Upper lobe of right lung (tissue), 1 donor: ENCODE data around the gene NDUFB11. TPM values are rescaled to one million over a fixed set of nuclear protein-coding genes. Genes with fewer than 3 reads are reported as not detected.

Experiments used
- ATAC-seq: fragments of 200-7000 bp; cut with Tn5 transposase; one replicate; pipeline ENCODE4 v1.9.1; 2020; ENCODE audit warnings: mild to moderate bottlenecking, moderate library complexity
- DNase-seq: peaks from one replicate; pipeline ENCODE4 v3.0.0-alpha.2; 2020
- H3K27ac ChIP-seq: fragments of 200-600 bp; one replicate; pipeline ENCODE4 v1.8.0; 2022
- H3K27me3 ChIP-seq: fragments of 200-600 bp; one replicate; pipeline ENCODE4 v1.8.0; 2022; ENCODE audit warnings: mild to moderate bottlenecking
- H3K36me3 ChIP-seq: fragments of 200-600 bp; one replicate; pipeline ENCODE4 v1.8.0; 2022
- H3K4me1 ChIP-seq: fragments of 200-600 bp; one replicate; pipeline ENCODE4 v1.8.0; 2022
- H3K4me3 ChIP-seq: fragments of 200-600 bp; one replicate; pipeline ENCODE4 v1.8.0; 2022; ENCODE audit warnings: mild to moderate bottlenecking
- H3K9me3 ChIP-seq: fragments of 200-600 bp; one replicate; pipeline ENCODE4 v1.8.0; 2022
- CTCF ChIP-seq: fragments of 200-600 bp; IDR thresholded peaks from one replicate; pipeline ENCODE4 v1.8.0; 2022; ENCODE audit warnings: antibody characterized with exemption
- intact Hi-C: fragments of 100-400 bp; cut with DNase I; formaldehyde crosslinking; loops from one replicate; pipeline ENCODE4 v1.11.0; 2022
- total RNA-seq: library from RNA; stranded (reverse); fragmentation: NEBNext Ultra II Directional; extraction: Animal tissue kit (Norgen Biotek cat#: 25700); gene quantifications from one replicate; pipeline ENCODE4 v1.2.1, GENCODE V29; 2021
- donor health status: DM: no; HTN: yes; CAD: no; lungs with severe emphysema.

The NDUFB11 gene
- total RNA-seq, 1 donor from 2014 or later: 57.4 TPM

- no peak for DNase-seq
These were observed 40.0 kb upstream of the NDUFB11 start for GRCh38 chrX:47184486-47184885.

GRCh38 chrX:47182106-47182700 lies 37.7 kb upstream of the NDUFB11 start:
- Histone ChIP-seq H3K27ac (no peak overlapping the region), H3K4me3 (no peak overlapping the region), H3K36me3 (peaks cover 26% of the 10 kb centered on the region), H3K9me3 (no peaks in the 10 kb centered on the region), H3K4me1 (no peaks in the 10 kb centered on the region), H3K27me3 (no peaks in the 10 kb centered on the region)
- ATAC-seq (no peak), DNase-seq (no peak)
- no peak for TF ChIP-seq CTCF
- intact Hi-C loops: no loop called here

More at GRCh38 chrX:47184486-47184885, 40.0 kb upstream of the NDUFB11 start:
- no peaks in the 10 kb centered on the region for H3K9me3 ChIP-seq
- no peak overlapping the region for H3K27ac ChIP-seq
- H3K27me3 ChIP-seq: no peaks in the 10 kb centered on the region
- no peak overlapping the region for H3K4me3 ChIP-seq
- TF ChIP-seq CTCF: no peak
- H3K36me3 ChIP-seq: peaks cover 25% of the 10 kb centered on the region
- no peaks in the 10 kb centered on the region for H3K4me1 ChIP-seq
- no peak for ATAC-seq
- intact Hi-C loops: no loop called here

GRCh38 chrX:47181301-47181700 lies 36.8 kb upstream of the NDUFB11 start:
- no peaks in the 10 kb centered on the region for H3K9me3 ChIP-seq
- DNase-seq: no peak
- ATAC-seq: no peak
- intact Hi-C loops: no loop called here
- no peaks in the 10 kb centered on the region for H3K4me1 ChIP-seq
- no peak overlapping the region for H3K27ac ChIP-seq
- H3K27me3 ChIP-seq: no peaks in the 10 kb centered on the region
- H3K4me3 ChIP-seq: no peak overlapping the region
- peaks cover 35% of the 10 kb centered on the region for H3K36me3 ChIP-seq
- no peak for TF ChIP-seq CTCF

GRCh38 chrX:47180346-47180745 lies 35.8 kb upstream of the NDUFB11 start:
- Histone ChIP-seq H3K36me3 (peaks cover 37% of the 10 kb centered on the region), H3K27me3 (no peaks in the 10 kb centered on the region), H3K9me3 (no peaks in the 10 kb centered on the region), H3K4me3 (no peak overlapping the region), H3K27ac (no peak overlapping the region), H3K4me1 (no peaks in the 10 kb centered on the region)
- DNase-seq (no peak), ATAC-seq (no peak)
- intact Hi-C loops: no loop called here
- TF ChIP-seq CTCF: no peak

- H3K4me1 ChIP-seq: no peaks in the 10 kb centered on the region
- no peak for DNase-seq
- no peak for ATAC-seq
- TF ChIP-seq CTCF: no peak
- intact Hi-C loops: no loop called here
- no peak overlapping the region for H3K27ac ChIP-seq
- H3K4me3 ChIP-seq: no peak overlapping the region
- H3K9me3 ChIP-seq: no peaks in the 10 kb centered on the region
- no peaks in the 10 kb centered on the region for H3K27me3 ChIP-seq
- H3K36me3 ChIP-seq: peaks cover 37% of the 10 kb centered on the region
These were observed 35.4 kb upstream of the NDUFB11 start for GRCh38 chrX:47179928-47180255.
